HepG2 (cell line): ENCODE data around the gene GRIK5. TPM values are rescaled to one million over a fixed set of nuclear protein-coding genes. Genes with fewer than 3 reads are reported as not detected.

ENCODE experiments used
- ATAC-seq: fragments of 200-7000 bp; cut with Tn5 transposase; 3 replicates; pipeline ENCODE4 v1.9.1; 2020; ENCODE audit warnings: mild to moderate bottlenecking, moderate library complexity
- BruUV-seq: library from RNA; stranded (reverse); fragments of 400-500 nt; replicated peaks from 2 replicates; lab custom pipeline; 2021; lab: Mats Ljungman, UMichigan
- CTCF ChIA-PET: fragments of 300-600 bp; formaldehyde crosslinking; extraction: SDS; loops from one replicate; lab custom pipeline; 2021; ENCODE audit warnings: low total read pairs, inconsistent platforms, low intra/inter-chr PET ratio; lab: Yijun Ruan, JAX
- POLR2A ChIA-PET: fragments of 350-600 bp; sonication (Branson Sonifier 250); formaldehyde crosslinking; loops from one replicate; lab custom pipeline; 2020; ENCODE audit warnings: antibody characterized with exemption, inconsistent platforms; lab: Yijun Ruan, JAX
- DNase-seq: peaks from one replicate; pipeline ENCODE4 v3.0.0-alpha.2; 2015; ENCODE audit warnings: low spot score
- FAIRE-seq: peaks from 3 replicates; lab custom pipeline; 2011; peaks lifted over from hg19 to GRCh38; lab: Jason Lieb, UNC
- H2AFZ ChIP-seq: one replicate; pipeline ENCODE4 v1.6.1; 2011; ENCODE audit warnings: low read length, inconsistent platforms
- H3K27ac ChIP-seq: fragments of 300-600 bp; 3 replicates; pipeline ENCODE4 v1.8.0; 2011; ENCODE audit warnings: mixed run types, mild to moderate bottlenecking, mixed read lengths, low read length, inconsistent platforms; ENCODE audit not compliant: insufficient read depth; ENCODE audit errors: extremely low read length
- H3K27me3 ChIP-seq, 2 experiments: fragments of 200-600 bp in 1 of 2; 2 replicates in 1 of 2; 3 replicates in 1 of 2; pipeline versions ENCODE4 v1.6.0 to v1.8.0; 2011; ENCODE audit warnings: low read length in 2 of 2, mild to moderate bottlenecking in 2 of 2, moderate library complexity in 2 of 2, inconsistent platforms in 1 of 2; ENCODE audit not compliant: insufficient read depth in 2 of 2, control insufficient read depth in 1 of 2
- H3K36me3 ChIP-seq, 2 experiments: fragments of 200-600 bp in 1 of 2; replicated peaks in 1 of 2; 2 replicates in 1 of 2; 3 replicates in 1 of 2; pipeline versions ENCODE4 v1.5.1 to v1.8.0; 2011; ENCODE audit warnings: low read length in 2 of 2, inconsistent platforms in 1 of 2; ENCODE audit not compliant: insufficient read depth in 2 of 2, control insufficient read depth in 1 of 2
- H3K4me1 ChIP-seq: 2 replicates; pipeline ENCODE4 v1.5.1; 2012; ENCODE audit warnings: low read length, inconsistent platforms; ENCODE audit not compliant: insufficient read depth
- H3K4me2 ChIP-seq: 2 replicates; pipeline ENCODE4 v1.6.0; 2011; ENCODE audit warnings: low read depth, low read length, inconsistent platforms
- H3K4me3 ChIP-seq, 3 experiments: fragments of 200-600 bp in 1 of 3; sonication (generic), shearing (Covaris generic) in 1 of 3; replicated peaks in 1 of 3; 2 replicates each; pipeline ENCODE4 v1.5.1; 2011 to 2016; ENCODE audit warnings: low read length in 3 of 3, inconsistent platforms in 2 of 3, low read depth in 2 of 3, mild to moderate bottlenecking in 2 of 3, control low read depth in 1 of 3, mixed read lengths in 1 of 3; ENCODE audit not compliant: insufficient read depth in 1 of 3
- H3K79me2 ChIP-seq: one replicate; pipeline ENCODE4 v1.6.1; 2011; ENCODE audit warnings: low read length, inconsistent platforms; ENCODE audit not compliant: insufficient read depth
- H3K9ac ChIP-seq: 2 replicates; pipeline ENCODE4 v1.6.0; 2011; ENCODE audit warnings: mild to moderate bottlenecking, low read depth, low read length, inconsistent platforms; ENCODE audit not compliant: insufficient read depth
- H3K9me3 ChIP-seq: 2 replicates; pipeline ENCODE4 v1.5.1; 2012; ENCODE audit warnings: mild to moderate bottlenecking, low read length
- H4K20me1 ChIP-seq: 2 replicates; pipeline ENCODE4 v1.6.0; 2011; ENCODE audit warnings: inconsistent platforms, mild to moderate bottlenecking, low read length, moderate library complexity; ENCODE audit not compliant: insufficient read depth
- AFF4 ChIP-seq: sonication (generic); formaldehyde crosslinking; IDR thresholded peaks from 2 replicates; pipeline ENCODE4 v1.4.0; 2020; ENCODE audit warnings: missing genetic modification reagents
- CREB1 ChIP-seq, 2 experiments: fragments of 450-650 bp in 1 of 2; IDR thresholded peaks; 2 replicates each; pipeline ENCODE4 v1.6.1; 2016 to 2017; ENCODE audit warnings: control low read depth in 1 of 2, mild to moderate bottlenecking in 1 of 2, missing compliant biosample characterization in 1 of 2, missing genetic modification characterization in 1 of 2
- EEA1 ChIP-seq: sonication (generic); formaldehyde crosslinking; IDR thresholded peaks from 2 replicates; pipeline ENCODE4 v1.5.1; 2020; ENCODE audit warnings: mild to moderate bottlenecking, missing genetic modification reagents, borderline replicate concordance
- EZH2 ChIP-seq: conservative IDR thresholded peaks from 2 replicates; pipeline ENCODE4 v1.6.1; 2012; ENCODE audit warnings: mild to moderate bottlenecking, low read depth, low read length, moderate library complexity
- PAF1 ChIP-seq: IDR thresholded peaks from 2 replicates; pipeline ENCODE4 v1.6.1; 2016; ENCODE audit warnings: missing genetic modification reagents, missing compliant biosample characterization
- RBM39 ChIP-seq: fragments of 200-400 bp; formaldehyde crosslinking; IDR thresholded peaks from one replicate; pipeline ENCODE4 v1.6.1; 2018; ENCODE audit warnings: antibody characterized with exemption, mild to moderate bottlenecking, low read depth, low read length; ENCODE audit not compliant: poor library complexity, severe bottlenecking
- REXO4 ChIP-seq: sonication (generic); formaldehyde crosslinking; IDR thresholded peaks from 2 replicates; pipeline ENCODE4 v1.8.0; 2022; ENCODE audit warnings: missing genetic modification reagents, mild to moderate bottlenecking, borderline replicate concordance
- RFX1 ChIP-seq: fragments of 450-650 bp; IDR thresholded peaks from 2 replicates; pipeline ENCODE4 v1.6.1; 2017
- SMC3 ChIP-seq: IDR thresholded peaks from 2 replicates; pipeline ENCODE4 v1.6.1; 2011; ENCODE audit warnings: low read length, improper control_type of control experiment
- SRSF1 ChIP-seq: fragments of 200-400 bp; formaldehyde crosslinking; optimal IDR thresholded peaks from 2 replicates; pipeline ENCODE3; 2017; ENCODE audit warnings: mild to moderate bottlenecking, low read depth, low read length, moderate library complexity
- TMF1 ChIP-seq: sonication (generic); formaldehyde crosslinking; IDR thresholded peaks from 2 replicates; pipeline ENCODE4 v1.8.1; 2022; ENCODE audit warnings: low read depth, missing genetic modification reagents
- TOPORS ChIP-seq: sonication (generic); formaldehyde crosslinking; IDR thresholded peaks from 2 replicates; pipeline ENCODE4 v1.8.0; 2023; ENCODE audit warnings: mild to moderate bottlenecking, missing genetic modification reagents
- U2AF1 ChIP-seq: fragments of 200-400 bp; formaldehyde crosslinking; optimal IDR thresholded peaks from 2 replicates; pipeline ENCODE3; 2017; ENCODE audit warnings: mild to moderate bottlenecking, low read depth, low read length
- ZFP90 ChIP-seq: sonication (generic); formaldehyde crosslinking; IDR thresholded peaks from 2 replicates; pipeline ENCODE4 v1.8.0; 2022; ENCODE audit warnings: missing genetic modification reagents, mild to moderate bottlenecking, inconsistent platforms, borderline replicate concordance
- ZZZ3 ChIP-seq: sonication (generic); formaldehyde crosslinking; IDR thresholded peaks from 2 replicates; pipeline ENCODE4 v1.4.0; 2020; ENCODE audit warnings: missing genetic modification reagents, mild to moderate bottlenecking, borderline replicate concordance
- WGBS: methylation state at CpG from one replicate; pipeline ENCODE4 v1.1.6; 2017; ENCODE audit warnings: low lambda C conversion rate; 5-methylcytosine and 5-hydroxymethylcytosine counted together
- in situ Hi-C: cut with HindIII; loops from 2 replicates; pipeline ENCODE4 v1.10.0; 2017; ENCODE audit warnings: low pct_unique_long_range_greater_than_20kb; ENCODE audit not compliant: extremely low pct_ligation_motif_present
- intact Hi-C: fragments of 100-400 bp; cut with micrococcal nuclease; formaldehyde crosslinking; loops from one replicate; pipeline ENCODE4 v1.10.0; 2022; ENCODE audit not compliant: unreplicated experiment
- polyA plus RNA-seq, 8 experiments: library from polyadenylated mRNA; depleted of rRNA in 3 of 8; stranded (reverse) in 7 of 8; unstranded in 1 of 8; fragments of >200 nt; fragmentation: Illumina TruSeq in 4 of 8; extraction: Trizol in 4 of 8; gene quantifications; 2 replicates each; pipeline versions ENCODE4 v1.2.1 to v1.2.3, GENCODE V29; 2011 to 2016; ENCODE audit warnings: low read depth in 4 of 8, missing spikeins in 1 of 8, mixed read lengths in 1 of 8; ENCODE audit not compliant: insufficient read depth in 1 of 8
- total RNA-seq, 5 experiments: library from RNA; depleted of rRNA; stranded (reverse); fragments of >200 nt; fragmentation: Illumina TruSeq; extraction: Trizol; gene quantifications; 2 replicates each; pipeline ENCODE4 v1.2.3, GENCODE V29; 2016; ENCODE audit warnings: low read depth in 1 of 5

Gene GRIK5
- total and polyA plus RNA-seq, 2 of the 13 experiments (the other 11 are each of a cell fraction or from before 2014, with no cell fraction given), result not detected

GRCh38 chr19:42067315-42067888 is 2.6 kb downstream of the GRIK5 start:
- 5% methylated on average over 6 of the region's 6 CpGs for WGBS
- TF ChIP-seq ZFP90 (CRISPR knock-in tag) (no peak), U2AF1 (no peak), TOPORS (CRISPR knock-in tag) (no peak), PAF1 (CRISPR knock-in tag) (no peak), CREB1 (IDR thresholded peaks at IDR 0.05) (no peak), CREB1 (CRISPR knock-in tag; IDR thresholded peaks at IDR 0.05) (no peak)
- CTCF ChIA-PET, result no interaction called here
- in situ Hi-C loops (no loop called here), intact Hi-C loops (no loop called here)
- peaks cover 16 to 55% of the 10 kb centered on the region in 2 experiments for H3K27me3 ChIP-seq
- H3K4me2 ChIP-seq, result no peak overlapping the region
- ATAC-seq (no peak), DNase-seq (no peak), FAIRE-seq (no peak)
- no TSS peak for BruUV-seq
- H3K9ac ChIP-seq, result no peak overlapping the region
- POLR2A ChIA-PET, result no interaction called here
- no peak overlapping the region for H3K4me3 ChIP-seq
- no peaks in the 10 kb centered on the region for H3K4me1 ChIP-seq
- H2AFZ ChIP-seq, result no peak overlapping the region
- H3K27ac ChIP-seq, result no peak overlapping the region
- no peaks in the 10 kb centered on the region for H4K20me1 ChIP-seq
- no peaks in the 10 kb centered on the region for H3K79me2 ChIP-seq
- H3K36me3 ChIP-seq, result no peaks in the 10 kb centered on the region
- no peaks in the 10 kb centered on the region for H3K9me3 ChIP-seq

GRCh38 chr19:42066075-42066754 is 3.8 kb downstream of the GRIK5 start:
- H3K27ac ChIP-seq, result no peak overlapping the region
- H4K20me1 ChIP-seq, result no peaks in the 10 kb centered on the region
- no peaks in the 10 kb centered on the region for H3K9me3 ChIP-seq
- no peak for ATAC-seq
- ChIA-PET POLR2A (no interaction called here), CTCF (no interaction called here)
- H3K27me3 ChIP-seq, result peaks cover 16 to 55% of the 10 kb centered on the region in 2 experiments
- no peaks in the 10 kb centered on the region for H3K4me1 ChIP-seq
- H3K4me3 ChIP-seq, result no peak overlapping the region
- FAIRE-seq, result no peak
- no peak overlapping the region for H2AFZ ChIP-seq
- H3K36me3 ChIP-seq, result no peaks in the 10 kb centered on the region
- no peak overlapping the region for H3K9ac ChIP-seq
- WGBS, result 8% methylated on average over 7 of the region's 9 CpGs
- intact Hi-C loops, result no loop called here
- DNase-seq, result no peak
- no TSS peak for BruUV-seq
- H3K79me2 ChIP-seq, result no peaks in the 10 kb centered on the region
- no peak overlapping the region for H3K4me2 ChIP-seq
- in situ Hi-C loops, result no loop called here
- TF ChIP-seq SMC3, result no peak
- TF ChIP-seq SRSF1, result no peak
- peak; percentile 16; the same call in 1 of the 2 replicates for TF ChIP-seq RFX1
- no peak for TF ChIP-seq TMF1
- no peak for TF ChIP-seq ZZZ3 (CRISPR knock-in tag)
- TF ChIP-seq EZH2, result no peak
- no peak for TF ChIP-seq RBM39
- no peak for TF ChIP-seq AFF4
- TF ChIP-seq EEA1, result no peak
- TF ChIP-seq REXO4 (CRISPR knock-in tag), result no peak
